Neural progenitor cell (in vitro differentiated cells): ENCODE results near the gene RIC8B.

Experiments
- CTCF ChIP-seq: fragments of 200-600 bp; sonication (generic); IDR thresholded peaks from 2 replicates; pipeline ENCODE4 v1.5.1; 2017; ENCODE audit warnings: antibody characterized with exemption, mild to moderate bottlenecking
- EZH2 ChIP-seq: fragments of 200-600 bp; sonication (generic); IDR thresholded peaks from 2 replicates; pipeline ENCODE4 v1.6.1; 2017; ENCODE audit warnings: antibody characterized with exemption, mild to moderate bottlenecking, moderate library complexity
- EZH2phosphoT487 ChIP-seq: fragments of 200-600 bp; sonication (generic); IDR thresholded peaks from 2 replicates; pipeline ENCODE4 v1.6.1; 2017; ENCODE audit warnings: antibody characterized with exemption

GRCh38 chr12:106776897-106777296 is 2.4 kb downstream of the RIC8B start:
- TF ChIP-seq EZH2phosphoT487 (no peak), CTCF (no peak), EZH2 (no peak)
